Activated naive CD8-positive, alpha-beta T cell treated with anti-CD3 and anti-CD28 coated beads for 36 hours (primary cell): ENCODE data around the gene KICS2. TPM values are rescaled to one million over a fixed set of nuclear protein-coding genes. Genes with fewer than 3 reads are reported as not detected.

ENCODE experiments used
- DNase-seq: peaks from one replicate; pipeline ENCODE4 v3.0.0; 2021
- H3K27ac Mint-ChIP-seq: one replicate; pipeline ENCODE4 v1.8.0; 2022; ENCODE audit warnings: mild to moderate bottlenecking, moderate library complexity, mixed read lengths
- H3K27me3 Mint-ChIP-seq: one replicate; pipeline ENCODE4 v1.8.0; 2022; ENCODE audit warnings: mild to moderate bottlenecking, mixed read lengths
- H3K36me3 Mint-ChIP-seq: one replicate; pipeline ENCODE4 v1.8.0; 2021; ENCODE audit warnings: mild to moderate bottlenecking, mixed read lengths
- H3K4me1 Mint-ChIP-seq: one replicate; pipeline ENCODE4 v1.8.0; 2021; ENCODE audit warnings: mixed read lengths
- H3K4me3 Mint-ChIP-seq: one replicate; pipeline ENCODE4 v1.8.0; 2022; ENCODE audit warnings: mild to moderate bottlenecking, moderate library complexity, mixed read lengths
- H3K9me3 Mint-ChIP-seq: one replicate; pipeline ENCODE4 v1.8.0; 2022; ENCODE audit warnings: mixed read lengths
- total RNA-seq, 2 experiments: library from RNA; stranded (reverse); gene quantifications; one replicate each; pipeline ENCODE4 v1.2.3, GENCODE V29; 2021

Gene KICS2
- total RNA-seq: 10 to 100 TPM; 12.9 to 13.4 TPM

- H3K9me3 Mint-ChIP-seq: no peaks in the 10 kb centered on the region
- H3K4me3 Mint-ChIP-seq: peak within 1 kb of the TSS; percentile 91
- H3K4me1 Mint-ChIP-seq: peaks cover 30% of the 10 kb centered on the region
- peak within 1 kb of the TSS; percentile 94 for H3K27ac Mint-ChIP-seq
- peaks cover 8% of the 10 kb centered on the region for H3K27me3 Mint-ChIP-seq
- H3K36me3 Mint-ChIP-seq: peaks cover 2% of the 10 kb centered on the region
- DNase-seq: peak; percentile 94
Measured at GRCh38 chr12:64222009-64222765, at the start of gene KICS2. KICS2 (minus strand) TSS chr12:64222296; CDS start chr12:64222237, 59 bp downstream.

GRCh38 chr12:64270411-64270810, 48.3 kb upstream of the KICS2 start:
- Mint-ChIP-seq H3K4me1 (peaks cover 3% of the 10 kb centered on the region), H3K27ac (no peak overlapping the region), H3K4me3 (no peak overlapping the region), H3K9me3 (no peaks in the 10 kb centered on the region), H3K27me3 (no peaks in the 10 kb centered on the region), H3K36me3 (no peaks in the 10 kb centered on the region)
- no peak for DNase-seq

- Mint-ChIP-seq H3K9me3 (no peaks in the 10 kb centered on the region), H3K27ac (no peak overlapping the region), H3K36me3 (no peaks in the 10 kb centered on the region), H3K4me1 (peaks cover 3% of the 10 kb centered on the region), H3K27me3 (no peaks in the 10 kb centered on the region), H3K4me3 (no peak overlapping the region)
- no peak for DNase-seq
Measured at GRCh38 chr12:64269161-64269560, 47.1 kb upstream of the KICS2 start.

GRCh38 chr12:64268409-64268808, 46.3 kb upstream of the KICS2 start:
- no peaks in the 10 kb centered on the region for H3K9me3 Mint-ChIP-seq
- DNase-seq: no peak
- H3K36me3 Mint-ChIP-seq: no peaks in the 10 kb centered on the region

GRCh38 chr12:64265839-64266238, 43.7 kb upstream of the KICS2 start:
- DNase-seq: no peak
- H3K27me3 Mint-ChIP-seq: no peaks in the 10 kb centered on the region
- peaks cover 3% of the 10 kb centered on the region for H3K4me1 Mint-ChIP-seq
- no peak overlapping the region for H3K27ac Mint-ChIP-seq
- H3K9me3 Mint-ChIP-seq: no peaks in the 10 kb centered on the region
- no peak overlapping the region for H3K4me3 Mint-ChIP-seq
- H3K36me3 Mint-ChIP-seq: no peaks in the 10 kb centered on the region

More at GRCh38 chr12:64268409-64268808, 46.3 kb upstream of the KICS2 start:
- Mint-ChIP-seq H3K4me1 (peaks cover 3% of the 10 kb centered on the region), H3K27me3 (no peaks in the 10 kb centered on the region), H3K27ac (no peak overlapping the region), H3K4me3 (no peak overlapping the region)

- no peak overlapping the region for H3K27ac Mint-ChIP-seq
- H3K36me3 Mint-ChIP-seq: no peaks in the 10 kb centered on the region
- no peaks in the 10 kb centered on the region for H3K9me3 Mint-ChIP-seq
- no peak for DNase-seq
- no peaks in the 10 kb centered on the region for H3K27me3 Mint-ChIP-seq
- H3K4me3 Mint-ChIP-seq: no peak overlapping the region
- H3K4me1 Mint-ChIP-seq: peaks cover 3% of the 10 kb centered on the region
Measured at GRCh38 chr12:64261813-64262212, 39.7 kb upstream of the KICS2 start.

GRCh38 chr12:64258576-64258975, 36.5 kb upstream of the KICS2 start:
- Mint-ChIP-seq H3K27ac (no peak overlapping the region), H3K27me3 (no peaks in the 10 kb centered on the region), H3K36me3 (no peaks in the 10 kb centered on the region), H3K4me1 (no peaks in the 10 kb centered on the region), H3K4me3 (no peak overlapping the region), H3K9me3 (no peaks in the 10 kb centered on the region)
- DNase-seq: no peak

GRCh38 chr12:64256166-64256800, 34.2 kb upstream of the KICS2 start:
- DNase-seq: no peak
- no peak overlapping the region for H3K4me3 Mint-ChIP-seq
- H3K4me1 Mint-ChIP-seq: no peaks in the 10 kb centered on the region
- no peaks in the 10 kb centered on the region for H3K27me3 Mint-ChIP-seq
- H3K36me3 Mint-ChIP-seq: no peaks in the 10 kb centered on the region
- H3K27ac Mint-ChIP-seq: no peak overlapping the region
- no peaks in the 10 kb centered on the region for H3K9me3 Mint-ChIP-seq

- Mint-ChIP-seq H3K4me1 (no peaks in the 10 kb centered on the region), H3K36me3 (no peaks in the 10 kb centered on the region), H3K27ac (no peak overlapping the region)
Measured at GRCh38 chr12:64255249-64255648, 33.2 kb upstream of the KICS2 start.

GRCh38 chr12:64253356-64253755, 31.3 kb upstream of the KICS2 start:
- Mint-ChIP-seq H3K36me3 (no peaks in the 10 kb centered on the region), H3K4me1 (no peaks in the 10 kb centered on the region), H3K4me3 (no peak overlapping the region), H3K9me3 (no peaks in the 10 kb centered on the region), H3K27ac (no peak overlapping the region), H3K27me3 (no peaks in the 10 kb centered on the region)
- no peak for DNase-seq

More at GRCh38 chr12:64255249-64255648, 33.2 kb upstream of the KICS2 start:
- no peak for DNase-seq
- H3K4me3 Mint-ChIP-seq: no peak overlapping the region
- no peaks in the 10 kb centered on the region for H3K27me3 Mint-ChIP-seq
- no peaks in the 10 kb centered on the region for H3K9me3 Mint-ChIP-seq

GRCh38 chr12:64252681-64253080, 30.6 kb upstream of the KICS2 start:
- no peaks in the 10 kb centered on the region for H3K27me3 Mint-ChIP-seq
- DNase-seq: no peak
- H3K9me3 Mint-ChIP-seq: no peaks in the 10 kb centered on the region
- H3K4me3 Mint-ChIP-seq: no peak overlapping the region
- H3K4me1 Mint-ChIP-seq: no peaks in the 10 kb centered on the region
- H3K27ac Mint-ChIP-seq: no peak overlapping the region
- no peaks in the 10 kb centered on the region for H3K36me3 Mint-ChIP-seq

GRCh38 chr12:64243809-64244208, 21.7 kb upstream of the KICS2 start:
- Mint-ChIP-seq H3K27me3 (no peaks in the 10 kb centered on the region), H3K27ac (no peak overlapping the region), H3K4me3 (no peak overlapping the region), H3K36me3 (no peaks in the 10 kb centered on the region), H3K9me3 (no peaks in the 10 kb centered on the region), H3K4me1 (no peaks in the 10 kb centered on the region)
- no peak for DNase-seq

- Mint-ChIP-seq H3K9me3 (no peaks in the 10 kb centered on the region), H3K4me3 (no peak overlapping the region), H3K27me3 (peaks cover 4% of the 10 kb centered on the region), H3K36me3 (no peaks in the 10 kb centered on the region), H3K27ac (no peak overlapping the region), H3K4me1 (no peaks in the 10 kb centered on the region)
- no peak for DNase-seq
Measured at GRCh38 chr12:64240781-64241180, 18.7 kb upstream of the KICS2 start.

- H3K27ac Mint-ChIP-seq: no peak overlapping the region
- no peaks in the 10 kb centered on the region for H3K36me3 Mint-ChIP-seq
- no peaks in the 10 kb centered on the region for H3K9me3 Mint-ChIP-seq
- no peak for DNase-seq
- H3K4me1 Mint-ChIP-seq: no peaks in the 10 kb centered on the region
- peaks cover 10% of the 10 kb centered on the region for H3K27me3 Mint-ChIP-seq
- no peak overlapping the region for H3K4me3 Mint-ChIP-seq
Measured at GRCh38 chr12:64237382-64237781, 15.3 kb upstream of the KICS2 start.

GRCh38 chr12:64236549-64236948, 14.5 kb upstream of the KICS2 start:
- no peak for DNase-seq
- Mint-ChIP-seq H3K36me3 (no peaks in the 10 kb centered on the region), H3K27me3 (peaks cover 10% of the 10 kb centered on the region), H3K4me1 (no peaks in the 10 kb centered on the region), H3K9me3 (no peaks in the 10 kb centered on the region), H3K4me3 (no peak overlapping the region), H3K27ac (no peak overlapping the region)

- peaks cover 23% of the 10 kb centered on the region for H3K27me3 Mint-ChIP-seq
- H3K9me3 Mint-ChIP-seq: no peaks in the 10 kb centered on the region
- DNase-seq: no peak
- H3K4me3 Mint-ChIP-seq: no peak overlapping the region
- H3K36me3 Mint-ChIP-seq: no peaks in the 10 kb centered on the region
- H3K27ac Mint-ChIP-seq: no peak overlapping the region
- H3K4me1 Mint-ChIP-seq: no peaks in the 10 kb centered on the region
Measured at GRCh38 chr12:64232196-64232595, 10.1 kb upstream of the KICS2 start.
